GM12801 (cell line): Measurements from ENCODE around the gene PAPPA2.

Experiments
- CTCF ChIP-seq: IDR thresholded peaks from one replicate; pipeline ENCODE4 v1.5.1; 2011; ENCODE audit warnings: control low read depth; ENCODE audit not compliant: insufficient read length; ENCODE audit errors: extremely low read depth

Gene PAPPA2

DNA sequence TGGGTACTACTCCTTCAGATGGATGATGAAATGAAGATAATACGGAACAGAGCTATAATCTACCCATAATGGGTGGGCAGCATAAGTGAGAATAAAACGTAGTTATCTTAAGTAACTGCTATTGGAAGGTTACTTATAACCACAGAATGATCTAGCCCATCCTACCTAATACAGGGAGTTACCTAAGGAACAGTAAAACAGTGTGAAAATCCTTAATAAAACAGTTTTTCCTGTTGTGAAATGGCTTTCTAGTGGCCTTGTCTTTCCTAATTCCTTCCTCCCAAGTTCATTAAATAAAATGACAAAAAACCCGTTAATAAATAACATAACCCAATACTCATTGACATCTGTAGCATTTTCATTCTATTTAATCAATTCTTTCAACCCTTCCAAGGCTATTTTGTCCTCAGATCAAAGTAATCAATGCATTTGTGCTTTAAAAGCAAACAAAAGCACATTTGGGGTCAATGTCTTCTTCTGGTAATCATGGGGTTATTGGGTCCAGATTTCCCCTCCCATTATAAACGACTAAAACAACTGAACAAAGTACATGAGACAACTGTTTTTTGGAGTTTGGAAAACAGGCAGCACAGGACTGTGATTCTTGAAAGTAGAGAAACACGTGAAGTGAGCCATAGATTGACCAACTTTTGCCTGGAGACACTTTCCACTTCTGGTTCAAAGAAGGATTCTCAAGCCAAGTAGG, 42.0 kb downstream of the PAPPA2 start:
- TF ChIP-seq CTCF, result no peak

- no peak for TF ChIP-seq CTCF
Measured at GRCh38 chr1:176512966-176513365, 50.0 kb downstream of the PAPPA2 start.

GRCh38 chr1:176515310-176515709, 52.3 kb downstream of the PAPPA2 start:
- no peak for TF ChIP-seq CTCF

GRCh38 chr1:176517484-176517883, 54.5 kb downstream of the PAPPA2 start:
- TF ChIP-seq CTCF, result no peak

DNA sequence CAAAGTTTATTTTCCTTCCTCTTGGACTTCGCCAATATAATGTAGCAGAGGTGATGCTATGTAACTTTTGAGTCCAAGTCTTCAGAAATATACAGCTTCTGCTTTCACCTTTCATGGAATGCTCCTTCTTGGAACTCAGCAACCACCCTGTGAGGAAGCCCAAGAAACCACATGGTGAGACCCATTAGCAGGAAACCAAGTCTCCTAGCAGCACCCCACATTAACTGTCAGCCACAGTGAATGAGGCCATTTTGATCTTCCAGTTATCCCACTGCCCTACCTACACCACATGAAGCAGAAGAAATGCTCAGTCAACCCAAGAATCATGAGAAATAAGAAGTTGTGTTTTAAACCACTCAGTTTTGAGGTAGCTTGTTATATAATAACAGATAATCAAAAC, 58.2 kb downstream of the PAPPA2 start:
- no peak for TF ChIP-seq CTCF

DNA sequence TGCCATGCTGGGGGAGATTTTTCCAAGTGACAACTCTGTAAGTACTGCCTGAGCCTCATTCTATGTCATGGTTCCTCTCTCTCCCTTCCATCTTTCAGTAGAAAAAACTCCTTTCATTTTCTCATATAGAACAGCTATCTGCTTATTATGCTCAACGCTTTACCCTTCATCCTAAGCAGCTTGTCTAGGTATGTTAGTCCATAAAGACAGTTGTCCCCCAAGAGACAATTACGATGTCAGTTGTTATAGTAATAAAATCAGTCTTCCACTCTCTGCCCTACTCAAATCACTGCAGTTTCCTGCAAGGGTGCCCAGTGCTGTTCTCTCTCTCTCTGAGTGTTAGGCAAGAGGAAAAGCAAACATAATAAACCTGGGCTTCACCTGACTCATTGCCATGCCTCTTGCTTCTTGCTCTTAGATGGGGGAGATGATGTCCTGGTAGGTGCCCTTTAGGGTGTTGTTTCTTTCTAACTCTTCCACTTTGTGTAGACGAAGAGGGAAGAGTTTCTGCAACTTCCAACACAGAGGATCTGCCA, 59.4 kb downstream of the PAPPA2 start:
- TF ChIP-seq CTCF, result no peak

DNA sequence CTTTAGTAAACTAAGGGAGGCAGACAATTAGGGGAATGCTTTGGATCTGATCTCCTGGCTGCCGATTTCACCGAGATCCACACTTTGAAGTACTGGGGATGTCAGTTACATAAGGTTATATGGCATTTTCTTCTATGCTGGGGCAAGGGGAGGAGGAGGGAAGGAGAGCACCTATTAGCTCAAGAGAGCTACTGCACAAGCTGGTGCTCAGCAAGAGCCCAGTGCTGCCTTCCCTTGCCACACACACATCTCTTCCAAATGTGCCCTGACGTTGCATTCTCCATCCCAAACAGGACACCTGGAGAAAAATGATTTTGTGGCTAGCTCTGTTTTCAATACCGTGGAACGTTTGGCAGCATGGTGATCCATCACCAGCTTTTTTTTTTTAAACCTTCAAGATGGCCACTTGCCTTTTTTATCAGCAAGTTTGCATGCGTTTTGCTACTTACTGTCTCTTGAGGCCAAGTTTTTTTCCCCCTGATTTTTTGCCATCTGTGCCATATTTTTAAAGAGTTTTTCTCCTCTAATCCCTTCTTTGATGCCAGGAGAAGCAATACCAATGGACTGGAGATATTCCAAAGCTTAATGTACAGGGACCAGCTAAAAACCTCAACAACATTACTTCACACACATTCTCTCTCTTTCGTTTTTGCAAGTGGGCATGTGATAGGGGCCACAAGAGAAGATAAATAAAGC, 66.6 kb downstream of the PAPPA2 start:
- TF ChIP-seq CTCF, result no peak
